Dedifferentiated amniotic fluid mesenchymal stem cell (primary cell): ENCODE data around the gene ANO4.

Experiments used
- DNase-seq: peaks from one replicate; pipeline ENCODE4 v3.0.0-alpha.2; 2016; ENCODE audit errors: extremely low spot score

ANO4 gene

DNA sequence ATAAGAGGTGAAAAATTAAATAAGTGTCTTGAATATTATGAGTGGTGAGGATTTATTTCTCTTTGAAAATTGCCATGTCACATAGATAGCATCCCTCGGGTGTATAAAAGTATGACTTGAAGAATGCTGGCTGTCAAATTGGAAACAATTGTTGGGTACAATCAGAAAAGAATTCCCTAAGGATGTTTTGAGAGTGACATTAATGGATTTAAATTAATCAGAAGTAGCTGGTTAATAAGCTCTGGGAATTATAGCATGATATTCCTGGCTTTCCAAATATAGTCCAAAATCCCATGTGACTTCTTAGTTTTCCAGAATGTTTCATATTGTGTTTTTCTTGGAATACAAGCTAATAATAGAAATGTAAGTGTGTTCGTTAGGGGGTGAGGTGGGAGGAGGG is 196.5 kb downstream of the ANO4 start:
- DNase-seq = no peak

- DNase-seq = no peak
These were observed 197.6 kb downstream of the ANO4 start for GRCh38 chr12:100992194-100992593.

GRCh38 chr12:100993916-100994450 is 199.4 kb downstream of the ANO4 start:
- DNase-seq = no peak

DNA sequence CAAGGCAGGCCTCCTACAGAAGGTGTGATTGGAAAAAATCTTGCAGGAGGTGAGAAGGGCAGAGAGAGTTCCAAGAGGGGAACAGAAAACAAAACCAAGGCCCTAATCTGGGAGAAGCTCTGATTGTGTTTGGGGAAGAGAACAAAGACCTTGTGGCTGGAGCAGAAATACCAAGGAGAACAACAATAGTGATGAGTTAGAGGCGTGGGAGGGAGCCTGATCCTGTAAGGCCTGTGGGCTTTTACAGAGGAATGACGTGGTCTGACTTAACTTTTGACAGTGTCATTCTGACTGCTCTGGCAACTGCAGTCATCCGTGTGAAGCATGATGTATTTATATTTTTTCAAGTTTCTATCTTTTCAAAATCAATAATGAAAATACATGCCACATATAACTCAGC is 200.6 kb downstream of the ANO4 start:
- DNase-seq = no peak

DNA sequence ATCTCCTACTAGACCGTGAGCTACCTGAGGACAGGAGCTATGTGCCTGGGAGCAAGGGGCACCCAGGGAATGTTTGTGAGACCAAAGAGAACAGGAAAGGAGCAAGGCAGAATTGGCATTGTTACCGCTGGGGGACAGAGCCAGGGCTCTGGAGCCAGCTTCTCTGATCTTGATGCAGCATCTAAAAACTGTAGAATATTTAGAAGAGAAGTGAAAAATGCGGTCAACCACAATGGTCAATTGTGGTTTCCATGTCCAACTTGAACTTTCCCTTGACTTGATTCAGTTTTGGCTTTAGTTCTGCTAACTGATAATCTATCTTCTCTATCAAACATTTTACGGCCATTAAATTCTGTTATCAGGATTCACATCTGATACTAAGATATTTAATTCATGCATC is 201.2 kb downstream of the ANO4 start:
- DNase-seq = no peak

DNA sequence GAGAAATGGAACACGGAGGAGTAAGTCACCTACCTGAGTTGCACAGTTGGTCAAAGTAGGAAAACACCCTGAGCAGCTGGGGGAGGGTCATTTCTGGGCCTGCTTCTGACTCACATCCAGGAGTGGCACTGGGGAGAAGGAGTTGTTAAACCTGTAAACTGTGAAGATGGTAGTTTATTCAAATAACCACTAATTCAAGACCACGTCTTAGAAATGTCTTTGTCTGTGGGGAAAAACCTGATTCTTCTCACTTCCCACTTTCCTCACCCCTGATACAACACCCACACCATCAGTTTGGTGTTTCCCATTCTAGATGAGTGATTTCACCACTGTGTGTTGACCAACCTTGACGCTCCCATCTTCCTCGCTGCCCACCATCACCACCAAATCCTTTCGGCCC is 207.1 kb downstream of the ANO4 start:
- DNase-seq = no peak

DNA sequence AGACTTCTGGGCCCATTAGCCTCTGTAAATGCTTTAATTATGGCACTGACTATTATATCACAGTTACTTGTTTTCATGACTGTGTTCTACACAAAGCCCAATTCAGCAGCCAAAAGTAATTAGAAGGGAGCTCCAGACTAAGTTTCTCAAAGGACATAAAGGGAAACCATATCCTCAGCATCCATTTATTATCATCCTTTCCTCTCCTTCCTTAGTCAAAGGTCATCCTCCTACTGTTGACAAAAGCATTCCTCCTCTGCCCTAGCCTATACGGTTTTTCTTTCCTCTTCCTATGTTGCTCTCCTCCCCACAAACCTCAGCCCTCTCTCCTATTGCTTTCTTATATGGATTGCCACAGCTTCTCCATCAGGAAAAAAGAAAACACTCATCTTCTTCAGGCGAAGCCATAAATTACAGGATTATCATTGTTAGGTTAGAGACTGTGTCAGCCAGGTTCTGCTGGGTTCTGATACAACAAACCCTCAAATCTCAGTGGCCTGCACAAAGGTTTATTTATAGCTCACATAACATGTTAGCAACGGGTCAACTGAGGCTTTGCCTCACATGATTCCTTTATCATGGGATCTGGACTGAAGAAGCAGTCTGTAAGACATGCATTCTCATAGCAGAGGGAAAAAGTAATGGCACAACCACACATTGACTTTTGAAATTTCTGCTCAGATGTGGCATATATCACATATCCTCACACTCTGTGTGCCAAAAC is 208.3 kb downstream of the ANO4 start:
- DNase-seq = no peak

DNA sequence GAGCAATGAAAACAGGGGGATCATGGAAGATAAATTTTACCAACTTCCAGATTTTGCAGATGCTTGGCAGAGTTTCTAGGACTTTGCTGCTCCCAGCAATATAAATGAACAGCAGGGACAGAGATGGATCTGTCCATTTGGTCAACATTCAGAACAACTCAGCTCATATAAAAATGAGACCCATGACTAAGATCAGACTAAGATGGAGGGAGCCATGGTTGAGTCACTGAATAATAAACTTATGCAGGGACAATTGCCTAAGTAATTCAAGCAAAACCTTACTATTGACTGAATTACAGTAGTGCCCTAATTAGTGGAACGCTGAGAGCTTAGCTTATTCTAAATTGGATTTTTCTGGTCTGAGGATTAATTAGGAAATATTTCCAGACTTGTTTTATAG is 210.3 kb downstream of the ANO4 start:
- no peak for DNase-seq

DNA sequence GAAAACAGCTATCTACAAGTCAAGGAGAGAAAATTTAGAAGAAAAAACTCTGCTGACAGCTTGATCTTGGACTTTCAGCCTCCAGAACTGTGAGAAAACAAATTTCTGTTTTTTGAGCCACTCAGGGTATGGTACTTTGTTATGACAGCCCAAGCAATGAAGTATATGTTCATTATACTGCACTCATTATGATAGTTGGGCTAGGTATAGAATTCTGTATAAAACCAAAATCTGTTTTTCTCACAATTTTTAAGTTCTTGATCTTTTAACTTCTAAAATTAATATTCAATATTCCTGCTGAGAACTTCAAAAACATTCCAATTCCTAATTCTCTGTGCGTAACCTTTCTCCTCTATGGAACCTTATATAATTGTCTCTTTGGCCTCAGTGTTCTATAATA is 214.7 kb downstream of the ANO4 start:
- no peak for DNase-seq

GRCh38 chr12:101010896-101011295 is 216.3 kb downstream of the ANO4 start:
- DNase-seq = no peak

DNA sequence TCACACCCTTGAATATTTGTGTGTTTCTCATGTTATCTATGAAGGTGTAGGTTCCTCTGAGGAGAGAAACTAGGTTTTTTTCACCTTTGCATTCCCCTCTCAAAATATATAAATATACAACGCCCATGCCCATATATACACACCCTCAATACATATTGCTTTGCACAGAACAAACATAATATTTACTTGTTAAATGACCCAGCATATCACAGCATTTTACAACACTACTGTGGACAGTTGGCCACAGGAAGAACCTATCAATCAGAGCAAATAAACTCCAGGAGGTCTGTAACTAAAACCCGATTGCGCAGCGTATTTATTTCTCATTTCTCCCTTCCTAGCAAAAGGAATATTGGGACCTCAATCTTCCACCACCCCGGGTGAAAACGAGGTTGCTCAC is 219.4 kb downstream of the ANO4 start:
- DNase-seq = no peak

- DNase-seq = no peak
These were observed 220.5 kb downstream of the ANO4 start for GRCh38 chr12:101015044-101015443.

GRCh38 chr12:101018540-101018939 is 224.0 kb downstream of the ANO4 start:
- peak; percentile 56 for DNase-seq

DNA sequence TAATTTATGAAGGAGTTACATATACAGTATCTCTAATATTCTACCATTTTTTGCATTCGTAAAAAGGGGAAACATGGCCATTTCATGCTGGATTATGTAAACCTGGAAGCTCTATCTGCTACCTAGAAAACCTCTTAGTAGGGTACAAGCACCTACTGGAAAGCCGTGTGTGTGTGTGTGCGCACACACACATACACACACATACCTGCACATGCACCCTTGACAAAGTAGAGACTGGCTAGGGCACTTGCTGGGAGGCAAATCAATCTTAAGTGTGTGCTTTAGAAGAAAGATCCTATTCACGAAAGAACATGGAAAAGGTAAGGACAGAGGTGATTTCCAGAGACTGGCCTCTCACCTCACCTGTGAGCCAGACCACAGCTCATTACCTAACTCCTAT is 224.6 kb downstream of the ANO4 start:
- DNase-seq = no peak

- no peak for DNase-seq
These were observed 225.1 kb downstream of the ANO4 start for GRCh38 chr12:101019667-101020066.

- DNase-seq = no peak
These were observed 226.9 kb downstream of the ANO4 start for GRCh38 chr12:101021442-101021841.

- peak; percentile 93 for DNase-seq
These were observed 227.4 kb downstream of the ANO4 start for GRCh38 chr12:101021911-101022388.

DNA sequence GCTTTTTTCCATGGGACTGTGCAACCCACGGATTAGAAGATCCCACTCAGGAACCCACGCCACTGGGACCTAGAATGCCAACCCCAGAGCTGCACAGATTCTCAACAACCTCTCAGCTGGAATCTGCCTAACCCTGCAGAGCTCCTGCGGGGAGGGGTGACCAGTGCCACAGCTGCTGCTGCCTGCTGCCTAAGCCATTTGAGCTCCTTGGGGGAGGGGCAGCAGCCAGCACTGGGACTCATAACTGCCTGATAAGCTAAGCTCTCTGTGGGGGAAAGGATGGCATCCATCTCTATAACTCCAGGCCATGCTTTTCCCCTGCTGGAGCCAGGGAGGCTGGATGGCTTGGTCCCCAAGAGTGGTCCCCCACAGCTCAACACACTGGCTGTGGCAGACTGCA is 232.6 kb downstream of the ANO4 start:
- no peak for DNase-seq

GRCh38 chr12:101027816-101028215 is 233.2 kb downstream of the ANO4 start:
- no peak for DNase-seq

DNA sequence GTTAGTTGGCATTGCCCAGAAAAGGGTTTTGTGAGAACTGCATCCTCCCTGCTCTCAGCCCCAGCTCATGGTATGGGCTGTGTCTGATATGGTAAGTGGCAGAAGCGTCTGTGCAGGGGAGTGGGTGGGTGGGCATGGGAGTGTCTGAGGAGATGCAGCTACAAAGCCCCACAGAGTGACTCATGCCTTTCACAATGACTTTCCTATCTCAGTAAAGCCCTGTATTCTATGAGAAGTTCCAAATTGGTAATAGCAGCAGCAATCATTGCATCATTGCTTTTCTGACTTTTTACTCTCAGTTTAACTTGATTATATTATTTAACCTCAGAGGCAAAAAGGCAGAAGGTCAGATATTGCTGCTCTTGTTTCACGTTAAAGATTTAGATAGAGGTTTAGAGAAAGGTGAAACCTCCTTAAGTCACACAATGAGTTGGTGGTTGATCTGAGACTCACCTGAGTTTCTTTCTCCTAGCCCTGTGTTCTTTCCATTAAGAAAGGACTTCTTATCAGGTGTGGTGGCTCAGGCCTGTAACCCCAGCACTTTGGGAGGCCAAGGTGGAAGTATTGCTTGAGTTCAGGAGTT is 243.8 kb downstream of the ANO4 start:
- peak; percentile 43 for DNase-seq

GRCh38 chr12:101039848-101040531 is 245.4 kb downstream of the ANO4 start:
- no peak for DNase-seq

GRCh38 chr12:101040936-101041335 is 246.4 kb downstream of the ANO4 start:
- DNase-seq = peak; percentile 2

DNA sequence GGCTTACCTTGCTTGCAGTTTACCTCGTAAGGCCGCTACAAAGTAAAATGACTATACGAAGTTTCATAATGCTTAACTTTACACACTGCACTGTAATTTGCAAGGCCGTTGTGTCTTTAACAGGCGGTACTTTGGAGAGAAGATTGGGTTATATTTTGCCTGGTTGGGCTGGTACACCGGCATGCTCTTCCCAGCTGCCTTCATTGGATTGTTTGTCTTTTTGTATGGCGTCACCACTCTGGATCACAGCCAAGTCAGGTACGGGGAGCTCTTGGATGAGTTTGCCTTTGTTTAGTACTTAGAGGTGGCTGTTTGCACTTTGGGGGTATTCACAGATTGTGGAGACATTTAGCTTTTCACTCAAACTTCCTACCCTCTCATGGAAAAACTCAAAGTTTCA is 247.6 kb downstream of the ANO4 start:
- DNase-seq = peak; percentile 12
